Measurements from ENCODE around the gene BACE1. TPM values are rescaled to one million over a fixed set of nuclear protein-coding genes. Genes with fewer than 3 reads are reported as not detected.

BACE1 gene
- total and polyA plus RNA-seq, 2 donors (not counting 3 experiments of a cell fraction or from before 2014, with no cell fraction given) = 28.8 to 29.6 TPM

- BruUV-seq (replicated peaks) = no TSS peak
- Histone ChIP-seq H3K9me1 (replicated peaks; ENCODE audit: control insufficient read depth, extremely low read depth, insufficient read depth, low read length) (no peaks in the 10 kb centered on the region), H3K27ac (ENCODE audit: insufficient read depth, low read depth, low read length) (no peak overlapping the region), H4K20me1 (replicated peaks; ENCODE audit: control insufficient read depth, extremely low read depth, insufficient read depth, low read length) (no peaks in the 10 kb centered on the region), H2AFZ (ENCODE audit: low read depth, low read length) (no peak overlapping the region), H3K36me3 (ENCODE audit: control insufficient read depth in 2 of 2, extremely low read depth in 1 of 2, insufficient read depth in 2 of 2, low read length in 2 of 2) (peaks cover 5 to 18% of the 10 kb centered on the region in 2 experiments), H3K9me3 (replicated peaks; ENCODE audit: control insufficient read depth, insufficient read depth, low read length) (no peaks in the 10 kb centered on the region), H3K9ac (replicated peaks; ENCODE audit: extremely low read depth, insufficient read depth, low read length) (no peak overlapping the region), H3K27me3 (ENCODE audit: control insufficient read depth in 2 of 2, insufficient read depth in 2 of 2, low read length in 2 of 2) (no peaks in the 10 kb centered on the region), H3K79me2 (ENCODE audit: control insufficient read depth, insufficient read depth, low read length) (no peaks in the 10 kb centered on the region), H3K4me3 (replicated peaks in 1 of 3; ENCODE audit: insufficient read depth in 1 of 3, low read depth in 1 of 3, low read length in 3 of 3) (no peak overlapping the region), H3K4me2 (ENCODE audit: insufficient read depth, low read length) (no peak overlapping the region), H3K4me1 (ENCODE audit: control insufficient read depth, extremely low read depth, insufficient read depth, low read length) (no peaks in the 10 kb centered on the region)
- DNase-seq (ENCODE audit: low read depth, low spot score) (no peak), FAIRE-seq (no peak)
- no peak for TF ChIP-seq POLR2AphosphoS5 (IDR thresholded peaks at IDR 0.05; ENCODE audit: insufficient read depth, low read depth, low read length)
- TF ChIP-seq, protein P1, sequence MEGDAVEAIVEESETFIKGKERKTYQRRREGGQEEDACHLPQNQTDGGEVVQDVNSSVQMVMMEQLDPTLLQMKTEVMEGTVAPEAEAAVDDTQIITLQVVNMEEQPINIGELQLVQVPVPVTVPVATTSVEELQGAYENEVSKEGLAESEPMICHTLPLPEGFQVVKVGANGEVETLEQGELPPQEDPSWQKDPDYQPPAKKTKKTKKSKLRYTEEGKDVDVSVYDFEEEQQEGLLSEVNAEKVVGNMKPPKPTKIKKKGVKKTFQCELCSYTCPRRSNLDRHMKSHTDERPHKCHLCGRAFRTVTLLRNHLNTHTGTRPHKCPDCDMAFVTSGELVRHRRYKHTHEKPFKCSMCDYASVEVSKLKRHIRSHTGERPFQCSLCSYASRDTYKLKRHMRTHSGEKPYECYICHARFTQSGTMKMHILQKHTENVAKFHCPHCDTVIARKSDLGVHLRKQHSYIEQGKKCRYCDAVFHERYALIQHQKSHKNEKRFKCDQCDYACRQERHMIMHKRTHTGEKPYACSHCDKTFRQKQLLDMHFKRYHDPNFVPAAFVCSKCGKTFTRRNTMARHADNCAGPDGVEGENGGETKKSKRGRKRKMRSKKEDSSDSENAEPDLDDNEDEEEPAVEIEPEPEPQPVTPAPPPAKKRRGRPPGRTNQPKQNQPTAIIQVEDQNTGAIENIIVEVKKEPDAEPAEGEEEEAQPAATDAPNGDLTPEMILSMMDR (IDR thresholded peaks at IDR 0.05; ENCODE audit: extremely low read depth in 1 of 2, insufficient read depth in 1 of 2, low read depth in 1 of 2, low read length in 2 of 2) = no peak
- TF ChIP-seq JUN (IDR thresholded peaks at IDR 0.05; ENCODE audit: borderline replicate concordance, insufficient read depth, insufficient read length, low read depth) = no peak
- no peak for TF ChIP-seq FOS (IDR thresholded peaks at IDR 0.05; ENCODE audit: borderline replicate concordance, insufficient read depth, low read length)
- TF ChIP-seq MYC (IDR thresholded peaks at IDR 0.05; ENCODE audit: low read depth, low read length) = no peak
- no peak for TF ChIP-seq POLR2A (IDR thresholded peaks at IDR 0.05; ENCODE audit: low read depth, low read length)
- no peak for TF ChIP-seq EZH2 (IDR thresholded peaks at IDR 0.05; ENCODE audit: borderline replicate concordance, low read depth, low read length, severe bottlenecking)
- TF ChIP-seq MAX (IDR thresholded peaks at IDR 0.05; ENCODE audit: insufficient read depth, insufficient read length) = no peak
- TF ChIP-seq GATA2 (IDR thresholded peaks at IDR 0.05; ENCODE audit: insufficient read depth, insufficient read length, low read depth, low read length) = no peak
- intact Hi-C loops (cut with micrococcal nuclease) = no loop called here
- dilution Hi-C loops (cut with MboI; ENCODE audit: extremely low pct_ligation_motif_present, low sequenced_read_pairs) = no loop called here
- ChIA-PET CTCF (no interaction called here), POLR2A (interaction anchor here (1.0 kb wide), 1 partner anchor 334 kb away, joined by 5 read pairs; no protein-coding TSS in a partner anchor)
These were observed 23.4 kb downstream of the BACE1 start for GRCh38 chr11:117292616-117293015.

All from endothelial cell of umbilical vein (primary cell).